GM18858 (cell line): ENCODE data around the gene UBN1.

ENCODE experiments used
- ATAC-seq: cut with Tn5 transposase; IDR thresholded peaks from one replicate; pipeline ENCODE4 v1.9.1; 2021; ENCODE audit not compliant: unreplicated experiment

UBN1 gene

GRCh38 chr16:4846901-4847773 is at the start of gene UBN1, which contains the start of gene GLYR1:
Gene UBN1 (plus strand): TSS chr16:4847481. CDS start chr16:4852918, 5,437 bp downstream.
Gene GLYR1 (minus strand): TSS chr16:4847288. CDS start chr16:4847265, 23 bp downstream.
- ATAC-seq, result peak; percentile 72

DNA sequence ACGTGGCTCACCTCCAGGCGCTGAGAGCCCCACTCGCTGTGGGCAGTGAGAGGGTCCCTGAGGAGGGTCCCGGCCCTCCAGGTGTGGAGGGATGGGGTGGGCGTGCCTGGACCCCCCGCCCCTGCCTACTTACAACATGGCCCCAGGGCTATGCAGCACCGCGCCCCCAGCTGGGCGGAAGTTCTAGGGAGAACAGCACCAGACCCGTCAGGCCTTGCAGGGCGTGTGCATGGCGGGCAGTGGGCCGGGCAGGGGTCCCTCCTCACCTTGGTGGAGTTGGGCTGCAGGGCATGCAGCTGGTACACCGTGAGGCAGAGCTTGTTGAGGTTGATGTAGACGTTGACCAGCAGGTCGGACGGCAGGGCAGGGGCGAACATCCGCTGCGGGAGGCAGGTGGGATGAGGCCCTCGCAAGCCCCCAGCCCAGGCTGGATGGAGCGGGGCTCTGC is 49.5 kb upstream of the UBN1 start:
- ATAC-seq, result no peak

DNA sequence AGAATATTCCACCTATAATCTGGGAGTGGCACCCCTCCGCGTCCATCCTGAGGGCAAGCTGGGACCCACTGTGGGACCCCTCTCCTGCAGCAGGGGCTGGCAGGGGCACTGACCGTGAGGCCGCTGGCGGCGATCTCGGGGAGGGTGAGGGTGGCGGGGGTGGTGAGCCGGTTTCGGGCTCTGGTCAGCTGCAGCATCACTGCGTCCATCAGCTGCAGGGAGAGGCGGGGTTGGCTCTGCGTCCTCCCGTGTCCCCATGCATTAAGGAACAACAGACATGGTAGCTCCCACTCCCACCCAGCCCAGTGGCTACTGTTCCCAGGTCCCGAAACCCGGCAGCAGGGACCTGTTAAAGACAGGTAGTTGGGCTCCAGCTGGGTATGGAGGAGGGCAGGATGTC is 48.8 kb upstream of the UBN1 start:
- ATAC-seq, result no peak

GRCh38 chr16:4799171-4799855 is 48.0 kb upstream of the UBN1 start:
- ATAC-seq, result no peak

DNA sequence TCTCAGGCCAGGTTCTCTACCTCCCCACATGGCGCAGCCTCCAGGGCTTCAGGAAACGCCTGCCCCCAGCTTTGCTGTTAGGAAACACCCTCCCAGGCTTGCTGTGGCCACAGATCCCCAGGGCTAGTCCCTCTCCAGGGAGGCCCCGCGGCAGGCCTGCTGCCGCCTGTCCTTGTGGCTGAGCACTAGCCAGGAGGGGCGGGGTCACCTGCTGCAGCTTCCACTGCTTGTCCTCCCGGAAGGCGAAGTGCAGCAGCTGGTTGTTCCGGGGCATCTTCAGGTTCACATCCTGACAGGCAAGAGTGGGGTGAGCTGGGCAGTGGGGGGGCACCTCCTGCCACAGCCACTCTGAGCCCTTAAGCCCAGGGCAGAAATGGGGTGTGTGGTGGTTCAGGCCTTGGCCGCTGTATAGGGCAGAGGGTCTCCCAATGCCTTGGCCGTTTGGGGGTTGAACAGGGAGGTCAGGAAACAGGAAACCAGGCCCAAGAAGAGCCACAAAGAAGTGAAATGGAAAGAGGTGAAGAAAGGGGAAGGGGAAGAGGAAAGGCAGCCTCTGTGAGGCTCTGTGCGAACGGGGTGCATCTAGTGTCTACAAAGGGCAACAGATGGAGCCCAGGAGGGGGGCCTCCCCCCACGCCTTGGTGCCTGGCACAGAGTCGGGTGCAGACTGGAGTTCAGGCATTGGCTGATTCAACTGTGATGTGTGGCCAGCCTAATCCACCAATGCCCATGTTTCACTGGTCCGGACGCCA is 46.8 kb upstream of the UBN1 start:
- no peak for ATAC-seq

- no peak for ATAC-seq
These were observed 46.0 kb upstream of the UBN1 start for GRCh38 chr16:4801051-4801961.

GRCh38 chr16:4801962-4802658 is 45.2 kb upstream of the UBN1 start, which contains the start of gene ROGDI:
Gene ROGDI (minus strand): TSS chr16:4802633. CDS start chr16:4802571, 62 bp downstream.
- ATAC-seq, result peak; percentile 43

DNA sequence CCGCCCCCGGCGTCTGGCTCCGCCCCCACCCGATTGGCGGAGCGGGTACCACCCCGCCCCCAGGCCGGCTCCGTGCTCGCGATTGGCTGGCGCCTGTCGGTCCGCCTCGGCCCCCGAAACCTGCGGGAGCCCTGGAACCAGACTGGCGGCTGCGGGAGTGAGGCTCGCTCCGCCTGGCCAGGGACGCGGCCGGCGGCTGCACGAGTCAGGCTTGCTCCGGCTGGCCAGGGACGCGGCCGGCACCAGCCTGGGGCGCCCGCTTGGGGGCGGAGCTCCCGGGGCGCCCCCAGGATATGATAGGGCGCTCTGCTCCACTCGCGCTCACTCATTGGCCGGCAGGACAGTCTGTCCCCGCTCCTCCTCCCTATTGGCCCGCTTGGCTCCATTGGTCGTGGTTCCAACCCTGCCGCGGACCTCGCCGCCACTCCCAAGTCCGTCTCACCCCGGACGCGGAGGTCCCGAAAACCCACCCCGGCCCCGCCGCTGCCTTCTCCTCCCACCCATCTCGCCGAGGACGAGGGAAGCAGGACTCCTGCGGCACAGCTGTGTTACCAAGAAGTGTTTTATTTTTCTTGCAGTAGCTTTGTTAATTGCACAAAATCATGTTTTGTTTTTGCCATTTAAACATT is 44.5 kb upstream of the UBN1 start:
- peak; percentile 89 for ATAC-seq

DNA sequence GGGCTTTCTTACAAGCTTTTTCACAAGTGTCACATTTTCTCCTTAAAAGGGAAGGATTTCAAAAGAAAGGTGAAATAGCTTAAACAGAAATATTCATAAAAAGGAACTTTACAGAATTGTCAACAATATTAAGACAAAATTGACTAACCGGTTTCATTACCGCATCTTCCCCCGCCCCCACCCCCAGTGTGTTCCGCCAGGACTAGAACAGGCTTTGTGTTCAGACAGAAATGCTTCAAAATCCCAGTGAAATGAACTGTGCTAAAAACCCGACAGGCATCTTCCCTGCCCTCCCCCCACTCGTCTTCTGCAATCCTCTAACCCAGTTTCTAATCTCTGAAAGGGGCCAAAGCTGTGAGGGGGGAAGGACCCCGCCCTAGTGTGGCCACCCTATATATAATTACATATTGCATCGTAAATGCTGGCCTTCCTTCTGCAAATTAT is 43.9 kb upstream of the UBN1 start:
- ATAC-seq, result no peak

DNA sequence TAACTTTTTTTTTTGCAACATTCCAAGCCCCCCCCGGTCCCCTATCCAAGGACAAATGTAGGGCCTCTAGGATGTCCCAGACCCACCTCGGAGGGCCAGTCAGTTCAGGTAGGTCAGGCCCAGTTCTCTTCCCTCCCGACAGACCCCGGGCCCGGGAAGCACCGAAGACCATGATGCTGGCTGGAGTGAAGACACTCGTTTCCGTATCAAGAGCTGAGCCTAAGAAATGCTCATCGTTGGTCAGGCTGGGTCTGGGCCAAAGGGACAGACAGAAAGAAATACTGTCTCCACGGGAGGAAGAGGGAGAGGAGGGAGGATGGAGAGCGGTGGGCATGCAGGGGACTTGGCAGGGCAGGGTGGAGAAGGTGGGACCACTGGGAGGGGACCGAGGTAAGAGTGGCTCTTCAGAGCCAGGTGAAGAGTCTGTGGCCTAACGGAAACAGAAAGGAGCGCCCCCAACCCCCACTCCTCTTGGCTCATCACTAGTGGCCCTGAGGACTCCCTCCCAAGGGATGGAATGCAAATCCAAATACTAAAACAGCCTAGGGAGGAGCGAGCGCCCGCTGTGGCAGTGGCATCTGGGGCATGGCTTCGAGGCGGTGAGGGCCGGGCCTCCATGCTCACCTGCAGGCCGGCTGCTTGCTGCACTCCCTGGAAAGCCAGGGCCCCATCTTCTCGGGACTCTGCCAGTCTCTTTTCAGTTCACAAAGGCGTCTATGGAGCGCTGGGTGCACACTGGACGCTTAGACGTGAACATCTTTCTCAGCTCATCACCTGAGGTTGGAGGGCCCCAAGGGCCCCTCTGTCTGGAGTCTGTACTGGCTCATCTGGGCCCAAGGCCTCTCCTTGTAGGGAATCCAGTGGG is 43.2 kb upstream of the UBN1 start:
- no peak for ATAC-seq

DNA sequence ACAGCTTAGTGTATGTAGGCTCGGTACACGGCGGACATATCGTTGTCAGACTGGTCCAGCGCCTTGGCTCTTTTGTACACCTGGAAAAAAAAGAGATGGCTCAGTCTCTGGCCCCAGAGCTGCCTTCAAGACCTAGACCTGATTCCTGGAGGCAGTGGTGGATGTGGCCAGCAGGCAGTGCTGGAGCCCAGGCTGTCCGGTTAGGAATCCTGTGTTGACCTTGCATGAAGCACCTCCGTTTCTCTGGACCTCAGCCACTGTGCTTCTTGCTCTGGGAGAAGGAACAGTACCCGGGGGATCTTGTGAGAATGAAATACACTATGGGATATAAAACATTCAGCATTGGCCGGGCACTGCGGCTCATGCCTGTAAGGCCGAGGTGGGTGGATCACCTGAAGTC is 42.0 kb upstream of the UBN1 start:
- ATAC-seq, result no peak

GRCh38 chr16:4806280-4806679 is 41.0 kb upstream of the UBN1 start:
- ATAC-seq, result no peak

DNA sequence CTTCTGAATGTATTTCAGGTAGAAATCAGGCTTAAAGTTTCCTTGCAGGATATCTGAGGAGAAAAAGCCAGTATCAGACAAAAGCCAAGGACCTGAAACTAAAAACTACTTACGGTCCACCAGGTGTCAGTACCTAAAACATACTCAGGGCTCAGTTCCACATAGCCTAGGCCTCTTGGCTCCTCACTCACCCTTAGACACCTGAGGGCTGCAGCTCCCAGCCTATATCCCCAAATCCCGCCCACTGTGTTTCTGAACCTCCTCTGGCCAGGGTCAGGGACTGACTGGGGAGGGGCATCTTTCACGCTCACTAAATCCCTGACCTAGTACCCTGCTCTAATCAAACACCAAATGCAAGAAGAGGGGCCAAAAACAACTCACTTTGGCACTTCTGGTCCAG is 36.0 kb upstream of the UBN1 start:
- ATAC-seq, result no peak

DNA sequence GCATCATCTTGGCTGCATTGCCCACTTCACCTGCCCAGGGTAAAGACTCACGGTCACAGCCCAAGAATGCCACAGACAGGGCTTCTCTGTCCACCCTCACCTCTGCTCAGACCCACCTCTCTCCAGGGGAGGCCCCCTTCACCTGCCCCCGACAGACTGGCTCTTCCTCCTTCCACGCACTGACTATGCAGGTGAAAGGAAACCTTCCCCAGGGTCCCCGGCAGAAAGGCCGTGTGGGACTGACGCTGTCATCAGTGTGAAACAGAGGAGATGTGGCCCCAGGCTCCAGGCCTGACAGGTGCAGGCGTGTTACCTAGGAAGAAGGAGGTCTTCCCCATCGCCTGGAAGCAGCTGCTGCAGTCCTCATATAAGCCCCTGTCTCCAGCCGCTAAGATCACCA is 35.5 kb upstream of the UBN1 start:
- no peak for ATAC-seq

DNA sequence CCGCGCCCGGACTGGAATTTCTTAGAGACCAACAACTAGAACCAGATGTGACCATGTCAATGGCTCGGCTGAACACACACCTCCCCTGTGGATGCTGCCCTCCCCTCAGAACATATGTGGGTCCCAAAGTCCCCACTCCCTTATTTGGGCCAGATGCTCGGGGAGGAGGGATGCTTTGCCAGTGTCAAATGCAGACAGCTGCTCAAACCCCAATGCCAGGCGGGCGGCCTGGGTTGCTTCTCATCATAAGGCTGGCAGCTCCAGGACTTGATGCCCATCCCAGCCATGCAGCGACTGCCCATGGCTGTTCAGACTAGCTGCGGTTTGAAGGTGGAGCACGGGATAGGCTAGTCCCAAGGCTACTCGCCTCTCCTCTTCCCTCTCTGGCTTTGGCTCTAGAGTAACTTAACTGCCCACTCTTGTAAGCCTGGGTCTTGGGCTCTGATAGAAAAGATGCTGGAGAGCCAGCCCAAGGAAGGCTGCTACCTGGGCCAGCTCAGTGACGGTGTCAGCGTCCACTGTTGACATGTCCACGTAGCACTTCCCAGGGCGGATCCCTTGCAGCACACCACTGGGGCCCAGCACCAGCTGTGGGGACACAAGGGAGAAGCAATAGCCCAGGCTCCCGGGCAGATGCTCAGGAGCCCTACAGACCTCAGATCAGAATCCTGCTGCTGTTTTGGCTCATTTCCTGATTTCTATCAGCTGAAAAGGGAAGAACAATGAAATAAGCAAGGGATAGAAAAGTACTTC is 33.9 kb upstream of the UBN1 start:
- ATAC-seq, result no peak

- ATAC-seq, result no peak
These were observed 33.2 kb upstream of the UBN1 start for GRCh38 chr16:4814046-4814445.

GRCh38 chr16:4814542-4815173 is 32.6 kb upstream of the UBN1 start:
- ATAC-seq, result no peak
